OCI-LY7 (cell line): ENCODE data around the gene USP17L12. TPM values are rescaled to one million over a fixed set of nuclear protein-coding genes. Genes with fewer than 3 reads are reported as not detected.
"Not testable (repeated sequence)": the region's sequence is repeated elsewhere in the genome, so short reads cannot be mapped to it uniquely, and the experiment has no call there.

Source experiments
- BruUV-seq: library from RNA; stranded (reverse); fragments of 400-500 nt; replicated peaks from 2 replicates; lab custom pipeline; 2021; lab: Mats Ljungman, UMichigan
- CTCF ChIA-PET: fragments of 300-600 bp; sonication (Branson Sonifier 250); formaldehyde crosslinking; loops from one replicate; lab custom pipeline; 2022; ENCODE audit warnings: antibody characterized with exemption; ENCODE audit not compliant: unreplicated experiment; lab: Charles Lee
- POLR2A ChIA-PET: fragments of 300-600 bp; sonication (Branson Sonifier 250); formaldehyde crosslinking; loops from one replicate; lab custom pipeline; 2022; ENCODE audit warnings: antibody characterized with exemption; lab: Charles Lee
- DNase-seq: peaks from one replicate; pipeline ENCODE4 v3.0.0-alpha.2; 2015; ENCODE audit warnings: low spot score
- H2AFZ ChIP-seq: fragments of 200-600 bp; sonication (generic), shearing (Covaris generic); 2 replicates; pipeline ENCODE4 v1.6.1; 2014; ENCODE audit warnings: mild to moderate bottlenecking, antibody characterized with exemption, low read length, moderate library complexity
- H3K27ac ChIP-seq: fragments of 200-600 bp; sonication (generic); 2 replicates; pipeline ENCODE4 v1.5.1; 2014; ENCODE audit warnings: mixed run types, low read depth, mild to moderate bottlenecking, moderate library complexity, low read length, inconsistent platforms; ENCODE audit not compliant: poor library complexity, severe bottlenecking
- H3K36me3 ChIP-seq: fragments of 200-600 bp; sonication (generic); 2 replicates; pipeline ENCODE4 v1.6.1; 2014; ENCODE audit warnings: mild to moderate bottlenecking, antibody characterized with exemption, low read length, moderate library complexity, mixed read lengths; ENCODE audit not compliant: insufficient read depth
- H3K4me1 ChIP-seq: fragments of 200-600 bp; sonication (generic); 2 replicates; pipeline ENCODE4 v1.5.1; 2014; ENCODE audit warnings: mild to moderate bottlenecking, low read length; ENCODE audit not compliant: insufficient read depth, poor library complexity, severe bottlenecking
- H3K4me2 ChIP-seq: fragments of 200-600 bp; sonication (generic); 2 replicates; pipeline ENCODE4 v1.6.1; 2014; ENCODE audit warnings: mild to moderate bottlenecking, low read length
- H3K4me3 ChIP-seq: fragments of 200-600 bp; sonication (generic); 2 replicates; pipeline ENCODE4 v1.5.1; 2014; ENCODE audit warnings: mild to moderate bottlenecking, low read depth, low read length; ENCODE audit not compliant: poor library complexity, severe bottlenecking
- H3K79me2 ChIP-seq: fragments of 200-600 bp; sonication (generic); 2 replicates; pipeline ENCODE4 v1.6.1; 2016; ENCODE audit warnings: low read depth, mild to moderate bottlenecking, low read length, moderate library complexity, mixed read lengths; ENCODE audit not compliant: insufficient read depth
- H3K9me2 ChIP-seq: fragments of 200-600 bp; sonication (generic); 2 replicates; pipeline ENCODE4 v1.6.1; 2016; ENCODE audit warnings: mild to moderate bottlenecking, low read length, mixed read lengths; ENCODE audit not compliant: insufficient read depth
- H3K9me3 ChIP-seq: fragments of 200-600 bp; sonication (generic); 2 replicates; pipeline ENCODE4 v1.6.1; 2014; ENCODE audit warnings: mild to moderate bottlenecking, mixed run types, low read length, mixed read lengths
- H4K20me1 ChIP-seq: fragments of 200-600 bp; sonication (generic); 2 replicates; pipeline ENCODE4 v1.6.1; 2014; ENCODE audit warnings: mild to moderate bottlenecking, antibody characterized with exemption, low read length, moderate library complexity, mixed read lengths; ENCODE audit not compliant: insufficient read depth
- intact Hi-C: fragments of 100-400 bp; cut with micrococcal nuclease; formaldehyde crosslinking; loops from one replicate; pipeline ENCODE4 v1.10.0; 2022; ENCODE audit not compliant: unreplicated experiment
- total RNA-seq, 2 experiments: library from RNA; depleted of rRNA in 1 of 2; stranded (reverse); fragments of >200 nt in 1 of 2; shearing (Covaris generic) in 1 of 2; gene quantifications; 2 replicates each; pipeline ENCODE4 v1.2.3, GENCODE V29; 2014 to 2022

Gene USP17L12
- total RNA-seq, 2 experiments from 2014 or later: not detected

GRCh38 chr4:9234085-9234484, 14.1 kb downstream of the USP17L12 start, which contains the start of gene USP17L15:
Gene USP17L15 (plus strand): TSS chr4:9234385. CDS start chr4:9234385, 0 bp downstream.
- BruUV-seq, H3K79me2 ChIP-seq, CTCF ChIA-PET, H3K4me1 ChIP-seq, DNase-seq, H3K9me2 ChIP-seq, H3K36me3 ChIP-seq, H4K20me1 ChIP-seq, H3K4me2 ChIP-seq, intact Hi-C loops, H3K4me3 ChIP-seq, H3K9me3 ChIP-seq, H3K27ac ChIP-seq, POLR2A ChIA-PET, H2AFZ ChIP-seq: not testable (repeated sequence)

- not testable (repeated sequence) for DNase-seq
Observed at GRCh38 chr4:9238461-9238860, 18.5 kb downstream of the USP17L12 start.

GRCh38 chr4:9243579-9243978, 23.6 kb downstream of the USP17L12 start, which contains the start of gene USP17L17:
Gene USP17L17 (plus strand): TSS chr4:9243879. CDS start chr4:9243879, 0 bp downstream.
- CTCF ChIA-PET, H3K4me2 ChIP-seq, H4K20me1 ChIP-seq, H3K27ac ChIP-seq, POLR2A ChIA-PET, DNase-seq, H2AFZ ChIP-seq, H3K9me3 ChIP-seq, H3K4me1 ChIP-seq, H3K36me3 ChIP-seq, H3K79me2 ChIP-seq, H3K9me2 ChIP-seq, BruUV-seq, H3K4me3 ChIP-seq, intact Hi-C loops: not testable (repeated sequence)

More at GRCh38 chr4:9238461-9238860, 18.5 kb downstream of the USP17L12 start:
- H3K4me2 ChIP-seq, H3K9me3 ChIP-seq, CTCF ChIA-PET, BruUV-seq, H4K20me1 ChIP-seq, H3K27ac ChIP-seq, H2AFZ ChIP-seq, POLR2A ChIA-PET, H3K79me2 ChIP-seq, H3K4me1 ChIP-seq, H3K36me3 ChIP-seq, H3K4me3 ChIP-seq, H3K9me2 ChIP-seq, intact Hi-C loops: not testable (repeated sequence)

- H3K4me3 ChIP-seq, intact Hi-C loops, DNase-seq, H3K9me3 ChIP-seq, H3K36me3 ChIP-seq, H4K20me1 ChIP-seq, H3K79me2 ChIP-seq, H3K4me1 ChIP-seq, H2AFZ ChIP-seq, POLR2A ChIA-PET, CTCF ChIA-PET, H3K27ac ChIP-seq, H3K9me2 ChIP-seq, BruUV-seq, H3K4me2 ChIP-seq: not testable (repeated sequence)
Observed at GRCh38 chr4:9247953-9248680, 28.2 kb downstream of the USP17L12 start, which contains the start of gene USP17L18. Gene USP17L18 (plus strand): TSS chr4:9248630. CDS start chr4:9248630, 0 bp downstream.

GRCh38 chr4:9253078-9253477, 33.1 kb downstream of the USP17L12 start, which contains the start of gene USP17L19:
Gene USP17L19 (plus strand): TSS chr4:9253378. CDS start chr4:9253378, 0 bp downstream.
- BruUV-seq, H3K4me1 ChIP-seq, intact Hi-C loops, DNase-seq, H3K27ac ChIP-seq, H3K36me3 ChIP-seq, H3K4me3 ChIP-seq, POLR2A ChIA-PET, CTCF ChIA-PET, H3K9me2 ChIP-seq, H4K20me1 ChIP-seq, H3K9me3 ChIP-seq, H2AFZ ChIP-seq, H3K4me2 ChIP-seq, H3K79me2 ChIP-seq: not testable (repeated sequence)

GRCh38 chr4:9257824-9258223, 37.9 kb downstream of the USP17L12 start, which contains the start of gene USP17L20:
Gene USP17L20 (plus strand): TSS chr4:9258124. CDS start chr4:9258124, 0 bp downstream.
- H3K9me2 ChIP-seq, H3K27ac ChIP-seq, H3K79me2 ChIP-seq, H4K20me1 ChIP-seq, H3K36me3 ChIP-seq, intact Hi-C loops, H3K9me3 ChIP-seq, H3K4me3 ChIP-seq, H3K4me1 ChIP-seq, H3K4me2 ChIP-seq, DNase-seq, BruUV-seq, H2AFZ ChIP-seq, POLR2A ChIA-PET, CTCF ChIA-PET: not testable (repeated sequence)
